H1 (cell line): ENCODE results near the gene PCDHB6. TPM values are rescaled to one million over a fixed set of nuclear protein-coding genes. Genes with fewer than 3 reads are reported as not detected.
A peak's percentile ranks its signal among the peaks of the same experiment; 100 is the strongest.

ENCODE experiments used
- CTCF ChIA-PET: fragments of 300-600 bp; sonication (Branson Sonifier 250); formaldehyde crosslinking; loops from one replicate; lab custom pipeline; 2021; ENCODE audit not compliant: partially characterized antibody; lab: Charles Lee
- POLR2A ChIA-PET: fragments of 300-600 bp; sonication (Branson Sonifier 250); formaldehyde crosslinking; loops from one replicate; lab custom pipeline; 2021; ENCODE audit warnings: inconsistent platforms; ENCODE audit not compliant: partially characterized antibody; lab: Charles Lee
- DNase-seq, 2 experiments: peaks; one replicate each; pipeline versions ENCODE4 v3.0.0 to v3.0.0-alpha.2; 2010 to 2022; ENCODE audit warnings: low spot score in 2 of 2, low read depth in 1 of 2, mixed read lengths in 1 of 2
- FAIRE-seq: peaks from 2 replicates; lab custom pipeline; 2011; peaks lifted over from hg19 to GRCh38; lab: Jason Lieb, UNC
- H2AFZ ChIP-seq: 2 replicates; pipeline ENCODE4 v1.8.1; 2012; ENCODE audit warnings: low read length, inconsistent platforms
- H2AK5ac ChIP-seq: 2 replicates; pipeline ENCODE4 v1.6.1; 2013; ENCODE audit warnings: low read depth, low read length
- H2BK120ac ChIP-seq: replicated peaks from 2 replicates; pipeline ENCODE3; 2013; ENCODE audit warnings: low read depth, low read length, inconsistent platforms
- H2BK12ac ChIP-seq: 2 replicates; pipeline ENCODE4 v1.6.1; 2013; ENCODE audit warnings: low read depth, low read length
- H2BK15ac ChIP-seq: 2 replicates; pipeline ENCODE4 v1.6.1; 2013; ENCODE audit warnings: low read length
- H2BK20ac ChIP-seq: 2 replicates; pipeline ENCODE4 v1.6.1; 2013; ENCODE audit warnings: low read length
- H2BK5ac ChIP-seq: 2 replicates; pipeline ENCODE4 v1.6.1; 2013; ENCODE audit warnings: low read depth, low read length
- H3K14ac ChIP-seq: 2 replicates; pipeline ENCODE4 v1.6.1; 2013; ENCODE audit warnings: inconsistent platforms; ENCODE audit not compliant: insufficient read length
- H3K18ac ChIP-seq: 2 replicates; pipeline ENCODE4 v1.6.1; 2013; ENCODE audit warnings: low read length; ENCODE audit errors: extremely low read depth
- H3K23ac ChIP-seq: 2 replicates; pipeline ENCODE4 v1.6.1; 2013; ENCODE audit warnings: inconsistent platforms; ENCODE audit not compliant: insufficient read length
- H3K23me2 ChIP-seq: 2 replicates; pipeline ENCODE4 v1.6.1; 2013; ENCODE audit warnings: low read depth, low read length
- H3K27ac ChIP-seq: 2 replicates; pipeline ENCODE4 v1.6.1; 2011; ENCODE audit warnings: low read depth, low read length, inconsistent platforms
- H3K27me3 ChIP-seq, 4 experiments: replicated peaks in 1 of 4; 1 replicate in 1 of 4; 2 replicates in 3 of 4; pipeline versions ENCODE4 v1.6.1 to v1.8.1; 2011 to 2013; ENCODE audit warnings: low read length in 3 of 4, mild to moderate bottlenecking in 3 of 4, inconsistent platforms in 2 of 4, mixed read lengths in 2 of 4, moderate library complexity in 1 of 4; ENCODE audit not compliant: control insufficient read depth in 3 of 4, insufficient read depth in 3 of 4; ENCODE audit errors: extremely low read depth in 1 of 4
- H3K36me3 ChIP-seq, 4 experiments: 2 replicates each; pipeline versions ENCODE4 v1.6.1 to v1.8.1; 2011 to 2013; ENCODE audit warnings: mild to moderate bottlenecking in 4 of 4, low read length in 3 of 4, moderate library complexity in 2 of 4, control low read depth in 1 of 4, inconsistent platforms in 1 of 4; ENCODE audit not compliant: insufficient read depth in 4 of 4, control insufficient read depth in 2 of 4
- H3K4ac ChIP-seq: replicated peaks from 2 replicates; pipeline ENCODE3; 2013; ENCODE audit warnings: low read length, low read depth, mixed read lengths, inconsistent platforms; ENCODE audit not compliant: insufficient read length
- H3K4me1 ChIP-seq, 4 experiments: replicated peaks in 1 of 4; 1 replicate in 1 of 4; 2 replicates in 3 of 4; pipeline versions ENCODE4 v1.6.1 to v1.8.1; 2011 to 2013; ENCODE audit warnings: low read length in 3 of 4, inconsistent platforms in 2 of 4, mixed read lengths in 1 of 4; ENCODE audit not compliant: insufficient read depth in 4 of 4, control insufficient read depth in 3 of 4
- H3K4me2 ChIP-seq, 2 experiments: 2 replicates each; pipeline versions ENCODE4 v1.6.1 to v1.8.1; 2011 to 2013; ENCODE audit warnings: low read depth in 2 of 2, low read length in 2 of 2, control low read depth in 1 of 2, inconsistent platforms in 1 of 2, mild to moderate bottlenecking in 1 of 2; ENCODE audit not compliant: insufficient read depth in 1 of 2
- H3K4me3 ChIP-seq, 4 experiments: fragments of 200-600, 300-600 bp in 1 of 4; sonication (generic), shearing (Covaris generic), sonication (Bioruptor Twin) in 1 of 4; 2 replicates each; pipeline versions ENCODE4 v1.5.1 to v1.8.1; 2011 to 2016; ENCODE audit warnings: low read length in 4 of 4, low read depth in 3 of 4, control low read depth in 2 of 4, inconsistent platforms in 2 of 4, mild to moderate bottlenecking in 2 of 4, mixed read lengths in 1 of 4, moderate library complexity in 1 of 4; ENCODE audit not compliant: insufficient read depth in 2 of 4; ENCODE audit errors: extremely low read depth in 1 of 4
- H3K56ac ChIP-seq: replicated peaks from 2 replicates; pipeline ENCODE3; 2013; ENCODE audit warnings: low read depth, mild to moderate bottlenecking, mixed read lengths, low read length, inconsistent platforms; ENCODE audit not compliant: insufficient read length
- H3K79me1 ChIP-seq: 2 replicates; pipeline ENCODE4 v1.6.1; 2013; ENCODE audit warnings: low read depth, low read length, control low read depth
- H3K79me2 ChIP-seq, 2 experiments: 2 replicates each; pipeline versions ENCODE4 v1.6.1 to v1.8.1; 2012 to 2013; ENCODE audit warnings: low read length in 2 of 2, mild to moderate bottlenecking in 2 of 2, inconsistent platforms in 1 of 2; ENCODE audit not compliant: insufficient read depth in 2 of 2, control insufficient read depth in 1 of 2
- H3K9ac ChIP-seq, 4 experiments: replicated peaks in 1 of 4; 1 replicate in 1 of 4; 2 replicates in 3 of 4; pipeline versions ENCODE4 v1.6.1 to v1.8.1; 2011 to 2013; ENCODE audit warnings: low read depth in 3 of 4, low read length in 3 of 4, control low read depth in 2 of 4, mild to moderate bottlenecking in 2 of 4, moderate library complexity in 2 of 4, inconsistent platforms in 1 of 4; ENCODE audit errors: extremely low read depth in 1 of 4
- H3K9me3 ChIP-seq, 2 experiments: 2 replicates each; pipeline versions ENCODE4 v1.6.1 to v1.8.1; 2012 to 2013; ENCODE audit warnings: mild to moderate bottlenecking in 2 of 2, moderate library complexity in 2 of 2, control low read depth in 1 of 2, inconsistent platforms in 1 of 2, low read depth in 1 of 2, low read length in 1 of 2, mixed read lengths in 1 of 2; ENCODE audit not compliant: insufficient read depth in 2 of 2
- H4K20me1 ChIP-seq, 2 experiments: replicated peaks in 1 of 2; 2 replicates each; pipeline versions ENCODE3 to v1.8.1; 2011 to 2013; ENCODE audit warnings: inconsistent platforms in 2 of 2, low read length in 2 of 2, mild to moderate bottlenecking in 1 of 2; ENCODE audit not compliant: insufficient read depth in 2 of 2, control insufficient read depth in 1 of 2
- H4K5ac ChIP-seq: 2 replicates; pipeline ENCODE4 v1.6.1; 2013; ENCODE audit warnings: low read length, low read depth, mixed read lengths, inconsistent platforms; ENCODE audit not compliant: insufficient read length
- H4K8ac ChIP-seq: 2 replicates; pipeline ENCODE4 v1.8.0; 2013; ENCODE audit warnings: mild to moderate bottlenecking, moderate library complexity, low read length, inconsistent platforms; ENCODE audit not compliant: insufficient read depth; ENCODE audit errors: extremely low read depth
- H4K91ac ChIP-seq: replicated peaks from 2 replicates; pipeline ENCODE3; 2013; ENCODE audit warnings: low read length, mixed read lengths, inconsistent platforms; ENCODE audit not compliant: insufficient read length
- CBX8 ChIP-seq: fragments of 300-800, 300-1000 bp; sonication (generic); IDR thresholded peaks from 2 replicates; pipeline ENCODE4 v1.7.1; 2016; ENCODE audit warnings: low read depth, low read length, borderline replicate concordance
- CTCF ChIP-seq, 3 experiments: IDR thresholded peaks; 1 replicate in 2 of 3; 2 replicates in 1 of 3; pipeline versions ENCODE4 v1.5.1 to v1.6.1; 2011; ENCODE audit warnings: low read length in 3 of 3, mild to moderate bottlenecking in 3 of 3, inconsistent platforms in 2 of 3, low read depth in 1 of 3, moderate library complexity in 1 of 3; ENCODE audit not compliant: insufficient read depth in 1 of 3; ENCODE audit errors: control extremely low read depth in 1 of 3
- RAD21 ChIP-seq, 2 experiments: IDR thresholded peaks in 1 of 2; conservative IDR thresholded peaks in 1 of 2; 2 replicates each; pipeline ENCODE4 v1.6.1; 2011; ENCODE audit warnings: low read depth in 2 of 2, low read length in 2 of 2, improper control_type of control experiment in 1 of 2, inconsistent platforms in 1 of 2, mild to moderate bottlenecking in 1 of 2, moderate library complexity in 1 of 2
- SRF ChIP-seq: IDR thresholded peaks from 2 replicates; pipeline ENCODE4 v1.6.1; 2011; ENCODE audit warnings: mild to moderate bottlenecking, low read depth, low read length, moderate library complexity
- WGBS, 2 experiments: shearing (Covaris generic) in 1 of 2; methylation state at CpG; one replicate each; pipeline versions ENCODE4 v1.1.6 to v1.1.7; 2013 to 2015; ENCODE audit warnings: low lambda C conversion rate in 2 of 2, mixed read lengths in 2 of 2, inconsistent platforms in 1 of 2, low coverage in 1 of 2, missing lambda C conversion rate in 1 of 2; ENCODE audit not compliant: insufficient replicate concordance in 2 of 2, insufficient coverage in 1 of 2, insufficient read length in 1 of 2; ENCODE audit errors: extremely low coverage in 1 of 2, missing lambda C conversion rate in 1 of 2; 5-methylcytosine and 5-hydroxymethylcytosine counted together
- polyA plus RNA-seq, 7 experiments: library from polyadenylated mRNA; depleted of rRNA in 3 of 7; stranded (reverse) in 5 of 7; unstranded in 2 of 7; fragments of >200 nt in 5 of 7; fragments of 200-250 nt in 2 of 7; gene quantifications; 1 replicate in 5 of 7; 2 replicates in 1 of 7; 4 replicates in 1 of 7; pipeline versions ENCODE4 v1.2.1 to v1.2.3, GENCODE V29; 2011 to 2013; ENCODE audit warnings: missing spikeins in 2 of 7, mixed read lengths in 2 of 7
- total RNA-seq: library from RNA; stranded (reverse); fragmentation: NEBNext Ultra II Directional; extraction: Animal tissue kit (Norgen Biotek cat#: 25700); gene quantifications from 2 replicates; pipeline ENCODE4 v1.2.1, GENCODE V29; 2021

Gene PCDHB6
- total and polyA plus RNA-seq, 2 of the 8 experiments (the other 6 are each of a cell fraction or from before 2014, with no cell fraction given): 0.28 to 0.29 TPM

- H2BK5ac ChIP-seq: no peak within 1 kb of the TSS
- H3K27ac ChIP-seq: no peak within 1 kb of the TSS
- no peak within 1 kb of the TSS for H3K23ac ChIP-seq
- no peaks in the 10 kb centered on the region for H3K79me2 ChIP-seq
- H3K14ac ChIP-seq: no peak within 1 kb of the TSS
- H4K91ac ChIP-seq: no peak within 1 kb of the TSS
- DNase-seq: no peak
- no peaks in the 10 kb centered on the region for H4K20me1 ChIP-seq
- 50% methylated on average over 16 of the region's 16 CpGs; no CpG with 5 or more reads in 1 of the 2 experiments for WGBS, 2 experiments
- no peak within 1 kb of the TSS for H2BK12ac ChIP-seq
- H3K79me1 ChIP-seq: no peaks in the 10 kb centered on the region
- H3K9me3 ChIP-seq: peaks cover 0 to 2% of the 10 kb centered on the region in 2 experiments; a peak in 1 of 4 replicates
- no peak within 1 kb of the TSS for H4K8ac ChIP-seq
- no peak within 1 kb of the TSS for H2AFZ ChIP-seq
- no peak within 1 kb of the TSS for H3K18ac ChIP-seq
- no peak within 1 kb of the TSS for H3K9ac ChIP-seq
- no peak within 1 kb of the TSS for H2BK120ac ChIP-seq
- H3K36me3 ChIP-seq: no peaks in the 10 kb centered on the region
- H3K4me1 ChIP-seq: no peaks in the 10 kb centered on the region
- no peak within 1 kb of the TSS; a peak in 2 of 8 replicates for H3K4me3 ChIP-seq
- peak; percentile 77 to 78 for TF ChIP-seq RAD21 (IDR thresholded peaks at IDR 0.05 in 1 of 2, conservative IDR thresholded peaks at IDR 0.05 in 1 of 2; ENCODE audit: low read depth in 2 of 2, low read length in 2 of 2)
- no peak for TF ChIP-seq CBX8
- peak; percentile 10 to 70 (median 63); a peak in 3 of 4 replicates for TF ChIP-seq CTCF (IDR thresholded peaks at IDR 0.05; ENCODE audit: control extremely low read depth in 1 of 3, insufficient read depth in 1 of 3, low read depth in 1 of 3, low read length in 3 of 3)
- no peak for TF ChIP-seq SRF
- H3K4ac ChIP-seq: no peak within 1 kb of the TSS
- peak; percentile 94 for FAIRE-seq
- no peak within 1 kb of the TSS for H2BK20ac ChIP-seq
- peak within 1 kb of the TSS in 1 of 2 experiments; percentile 32; a peak in 1 of 4 replicates for H3K4me2 ChIP-seq
- ChIA-PET POLR2A (interaction anchor here (1.7 to 2.0 kb wide), 2 partner anchors 14 to 20 kb away, joined by 4 to 11 read pairs; partner anchors contain the start of gene PCDHB5), CTCF (interaction anchor here (0.7 to 3.3 kb wide), 42 partner anchors 9 to 443 kb away, joined by 3 to 23 read pairs (median 4); partner anchors contain the start of genes PCDHA4, PCDHB10, PCDHB11 and PCDHB13)
- no peak within 1 kb of the TSS for H2BK15ac ChIP-seq
- no peaks in the 10 kb centered on the region for H3K23me2 ChIP-seq
- H3K56ac ChIP-seq: no peak within 1 kb of the TSS
- no peaks in the 10 kb centered on the region for H3K27me3 ChIP-seq
- H4K5ac ChIP-seq: no peak within 1 kb of the TSS
- no peak within 1 kb of the TSS for H2AK5ac ChIP-seq
Observed at GRCh38 chr5:141121563-141121962, 28.3 kb upstream of the PCDHB6 start, which contains the start of gene PCDHB4. TSS of gene PCDHB4 (plus strand) at chr5:141121818. CDS start at chr5:141121999, 181 bp downstream.
